Left renal cortex interstitium (tissue), 4 donors: ENCODE results near the gene ACMSD. TPM values are rescaled to one million over a fixed set of nuclear protein-coding genes. Genes with fewer than 3 reads are reported as not detected.
"Not testable (repeated sequence)": the region's sequence is repeated elsewhere in the genome, so short reads cannot be mapped to it uniquely, and the experiment has no call there.

ENCODE experiments used
- DNase-seq, 4 donors: peaks; one replicate each; pipeline ENCODE4 v3.0.0-alpha.2; 2013; ENCODE audit warnings: low read depth in 4 of 4, low spot score in 2 of 4, missing footprints in 1 of 4
- polyA plus RNA-seq, 4 donors: library from polyadenylated mRNA; unstranded; fragments of 120-200 nt; gene quantifications; one replicate each; pipeline ENCODE4 v1.2.1, GENCODE V29; 2013; ENCODE audit not compliant: insufficient read length in 4 of 4

The ACMSD gene
- 10 to 100 TPM; 30.0 to 42.3 (median 38.6) TPM for polyA plus RNA-seq

DNA sequence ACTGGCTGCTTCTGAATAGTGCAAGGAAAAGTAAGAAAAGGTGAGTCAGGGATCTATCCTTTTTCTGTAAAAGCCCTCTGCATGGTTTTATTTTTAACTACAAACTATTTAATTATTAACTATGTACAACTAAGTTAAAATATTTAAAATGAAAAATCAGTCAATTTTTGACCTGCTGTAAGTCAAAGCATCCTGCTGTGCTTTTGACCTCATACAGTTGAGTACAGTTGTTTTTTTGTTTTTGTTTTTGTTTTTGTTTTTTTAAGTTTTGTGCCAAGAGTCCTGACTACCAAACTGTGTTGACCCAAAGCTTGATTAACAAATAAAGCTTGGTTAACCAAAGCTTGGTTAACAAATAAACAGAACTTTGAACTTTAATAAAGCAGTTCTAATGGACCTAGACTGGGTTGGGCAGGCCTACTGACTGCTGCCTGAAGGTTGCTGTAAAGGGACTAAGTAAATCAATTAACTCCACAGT is at the start of gene ACMSD:
Gene ACMSD (plus strand): TSS at position 474 of the 478 bp plus-strand sequence. CDS start 67 bp downstream, outside the sequence.
- DNase-seq, result no peak

DNA sequence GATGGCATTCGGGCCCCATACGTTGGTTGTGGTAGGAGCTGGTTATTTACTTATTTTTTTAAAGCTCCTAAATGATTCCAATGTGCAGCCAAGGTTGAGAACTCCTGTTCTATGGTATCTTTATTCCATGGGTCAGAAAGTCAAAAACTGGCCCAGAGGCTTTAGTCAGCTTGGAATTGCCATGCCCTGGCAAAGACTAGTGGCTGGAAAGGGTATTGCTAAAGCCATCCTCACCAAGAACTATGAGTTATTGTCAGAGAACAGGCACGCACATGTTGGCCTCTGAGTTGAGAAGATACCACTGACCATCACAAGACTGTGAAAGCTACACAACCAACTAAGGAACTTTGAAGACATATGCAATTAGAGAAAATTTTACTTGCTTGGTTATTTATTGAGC is 47.9 kb upstream of the ACMSD start:
- DNase-seq, result no peak

GRCh38 chr2:134791616-134792015 is 46.8 kb upstream of the ACMSD start:
- no peak for DNase-seq

DNA sequence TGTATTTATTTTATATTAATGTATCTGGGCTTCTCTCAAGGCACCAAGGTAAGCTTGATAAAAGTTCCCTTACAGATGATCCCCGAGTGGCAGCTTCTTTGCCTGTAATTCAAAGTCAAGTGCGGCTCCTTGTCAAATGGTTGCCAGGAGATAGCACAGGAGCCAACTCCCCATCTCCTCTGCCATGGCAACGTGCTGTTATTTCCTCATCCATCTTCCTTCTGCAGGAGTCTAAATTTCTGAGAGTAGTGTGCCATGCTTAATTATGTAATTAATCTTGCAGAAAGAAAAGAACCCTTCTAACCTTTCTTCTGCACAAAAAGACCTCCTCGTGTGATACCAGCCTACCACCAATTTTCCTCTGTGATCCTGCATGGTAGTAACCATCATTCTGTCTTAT is 46.2 kb upstream of the ACMSD start:
- DNase-seq, result no peak

DNA sequence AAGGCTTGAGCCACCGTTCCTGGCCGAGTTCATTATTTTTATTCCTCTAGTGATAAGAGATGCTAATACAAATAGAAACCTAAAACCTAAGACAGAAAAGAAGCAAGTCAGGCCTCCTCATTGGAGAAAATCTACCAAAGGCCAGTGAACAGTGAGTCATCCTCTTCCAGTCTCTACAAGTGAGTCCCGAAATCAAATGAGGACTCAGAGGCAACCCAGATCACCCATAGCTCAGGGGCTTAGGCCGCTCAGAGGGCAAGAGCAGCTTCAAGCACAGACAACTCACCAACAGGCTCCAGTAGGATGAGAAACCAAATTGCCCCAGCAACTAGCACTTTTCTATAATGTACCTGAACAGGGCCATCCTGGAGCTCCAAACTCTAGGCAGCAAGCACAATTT is 42.7 kb upstream of the ACMSD start:
- DNase-seq, result no peak

- DNase-seq, result no peak
Measured at GRCh38 chr2:134796373-134796772, 42.0 kb upstream of the ACMSD start.

- no peak for DNase-seq
Measured at GRCh38 chr2:134799936-134800335, 38.5 kb upstream of the ACMSD start.

DNA sequence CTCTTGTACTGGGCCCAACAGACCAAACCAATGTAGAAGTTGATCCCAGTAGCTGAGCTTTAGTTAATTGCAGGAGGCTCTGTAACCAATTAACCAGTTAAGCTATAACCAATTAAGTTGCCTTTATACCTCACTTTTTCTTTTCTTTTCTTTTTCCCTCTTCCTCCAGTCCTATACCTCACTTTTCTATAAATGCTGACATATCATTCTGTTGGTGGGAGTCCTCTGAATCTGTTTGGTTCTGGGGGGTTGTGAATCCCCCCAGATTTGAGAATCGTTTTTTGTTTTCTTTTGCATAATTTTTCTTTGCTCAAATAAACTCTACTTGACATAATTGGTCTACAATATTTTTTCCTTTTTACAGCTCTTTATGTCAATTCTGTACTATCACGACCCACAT is 38.1 kb upstream of the ACMSD start:
- DNase-seq, result no peak

- not testable (repeated sequence) for DNase-seq
Measured at GRCh38 chr2:134803609-134804405, 34.6 kb upstream of the ACMSD start.

- no peak for DNase-seq
Measured at GRCh38 chr2:134815741-134816140, 22.7 kb upstream of the ACMSD start.

- no peak for DNase-seq
Measured at GRCh38 chr2:134818321-134818720, 20.1 kb upstream of the ACMSD start.

- no peak for DNase-seq
Measured at GRCh38 chr2:134819334-134819733, 19.1 kb upstream of the ACMSD start.

DNA sequence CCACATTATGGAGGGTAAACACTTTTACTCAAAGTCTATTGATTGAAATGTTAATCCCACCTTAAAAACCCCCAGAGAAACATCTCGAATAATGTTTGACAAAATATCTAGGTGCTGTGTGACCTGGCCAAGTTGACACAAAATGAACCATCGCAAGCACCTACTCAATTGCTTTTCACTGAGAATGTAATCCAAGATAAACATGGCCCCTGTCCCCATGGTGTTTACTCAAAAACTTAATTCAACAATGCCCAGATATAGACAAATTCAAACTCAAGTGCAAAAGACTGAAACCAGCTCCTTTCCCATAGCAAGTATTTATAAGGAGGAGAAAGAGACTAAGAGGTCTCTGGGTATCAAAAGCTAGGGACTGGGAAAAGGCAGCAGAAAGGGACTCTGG is 15.0 kb upstream of the ACMSD start:
- DNase-seq, result no peak

DNA sequence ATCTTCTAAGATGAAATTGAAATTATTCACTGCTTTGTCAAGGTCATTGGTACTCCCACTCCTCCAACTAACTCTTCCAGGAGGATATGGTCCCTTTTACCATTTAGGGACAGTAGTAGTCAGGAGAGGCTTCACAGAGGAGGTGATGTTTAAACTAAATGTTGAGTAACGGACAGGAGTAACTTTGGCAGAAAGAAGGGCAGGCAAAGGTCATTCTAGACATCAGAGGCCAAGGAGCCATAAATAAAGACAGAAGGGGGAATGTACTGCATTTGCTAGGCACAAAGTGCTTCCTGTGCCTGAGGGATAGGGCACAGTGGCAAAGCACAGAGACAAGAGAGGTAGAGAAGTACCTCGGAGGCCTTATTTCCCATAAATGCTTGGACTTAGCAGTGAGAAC is 14.6 kb upstream of the ACMSD start:
- DNase-seq, result no peak

DNA sequence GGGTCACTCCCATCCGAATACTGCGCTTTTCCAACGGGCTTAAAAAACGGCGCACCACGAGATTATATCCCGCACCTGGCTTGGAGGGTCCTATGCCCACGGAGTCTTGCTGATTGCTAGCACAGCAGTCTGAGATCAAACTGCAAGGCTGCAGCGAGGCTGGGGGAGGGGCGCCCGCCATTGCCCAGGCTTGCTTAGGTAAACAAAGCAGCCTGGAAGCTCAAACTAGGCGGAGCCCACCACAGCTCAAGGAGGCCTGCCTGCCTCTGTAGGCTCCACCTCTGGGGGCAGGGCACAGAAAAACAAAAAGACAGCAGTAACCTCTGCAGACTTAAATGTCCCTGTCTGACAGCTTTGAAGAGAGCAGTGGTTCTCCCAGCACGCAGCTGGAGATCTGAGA is 12.7 kb upstream of the ACMSD start:
- not testable (repeated sequence) for DNase-seq

GRCh38 chr2:134835471-134835870 is 2.9 kb upstream of the ACMSD start:
- no peak for DNase-seq

- no peak for DNase-seq
Measured at GRCh38 chr2:134836986-134837385, 1.4 kb upstream of the ACMSD start.

DNA sequence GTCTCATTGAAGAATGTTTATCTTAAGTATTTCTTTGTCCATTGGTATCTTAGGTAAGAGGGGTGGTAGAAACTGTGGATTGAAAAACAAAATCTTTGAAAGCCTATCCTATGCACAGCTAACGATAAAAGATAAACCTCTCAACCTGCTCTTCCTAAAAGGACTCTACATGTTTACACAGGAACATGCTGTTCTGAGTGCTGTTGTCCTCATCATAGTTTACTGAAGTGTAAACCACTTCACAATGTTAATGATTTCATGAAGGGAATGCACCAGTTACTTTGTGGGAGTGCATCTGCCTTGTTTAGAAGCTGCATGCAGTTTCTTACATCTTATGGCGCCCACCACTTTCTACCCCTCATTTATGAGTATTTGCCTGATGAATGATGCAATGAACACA is 1.2 kb downstream of the ACMSD start:
- no peak for DNase-seq

- DNase-seq, result no peak
Measured at GRCh38 chr2:134842930-134843490, 4.6 kb downstream of the ACMSD start.

GRCh38 chr2:134843968-134844367 is 5.6 kb downstream of the ACMSD start:
- no peak for DNase-seq

GRCh38 chr2:134845028-134845427 is 6.6 kb downstream of the ACMSD start:
- DNase-seq, result no peak

DNA sequence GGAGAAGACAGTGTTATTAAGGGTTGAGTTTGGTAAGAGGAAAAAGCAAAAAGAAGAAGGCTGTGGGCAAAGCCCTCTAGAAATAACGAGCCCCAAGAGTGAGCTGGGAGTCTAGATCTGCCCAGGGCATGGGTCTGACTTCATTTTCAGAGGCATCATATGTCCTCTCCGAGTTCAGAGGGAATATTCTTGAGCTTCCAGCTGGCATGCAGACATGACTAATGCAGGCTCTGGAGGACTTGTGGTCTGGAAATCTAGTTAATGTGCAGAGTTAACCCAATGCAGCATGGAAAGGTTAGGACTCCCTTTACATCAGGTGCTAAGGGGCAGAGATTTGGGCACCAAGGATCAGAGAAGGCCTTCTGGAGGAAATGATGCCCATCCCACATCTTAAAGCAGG is 7.3 kb downstream of the ACMSD start:
- no peak for DNase-seq
